ENCODE results near the gene LTBP1. TPM values are rescaled to one million over a fixed set of nuclear protein-coding genes. Genes with fewer than 3 reads are reported as not detected.

The LTBP1 gene
- total RNA-seq, 1 donor from 2014 or later = 327 TPM

DNA sequence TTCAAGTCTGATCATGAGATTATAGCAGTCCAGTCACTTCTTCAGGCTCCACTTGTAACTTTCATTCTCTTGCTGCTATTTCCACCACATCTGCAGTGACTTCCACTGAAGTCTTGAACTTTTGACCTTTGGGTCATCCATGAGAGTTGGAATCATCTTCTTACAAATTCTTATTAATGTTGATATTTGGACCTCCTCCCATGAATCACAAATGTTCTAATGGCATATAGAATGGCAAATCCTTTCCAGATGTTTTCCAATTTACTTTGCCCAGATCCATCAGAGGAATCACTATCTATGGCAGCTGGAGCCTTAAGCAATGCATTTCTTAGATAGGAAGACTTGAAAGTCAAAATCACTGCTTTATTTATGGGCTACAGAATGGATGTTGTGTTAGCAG lies 159.4 kb downstream of the LTBP1 start:
- H3K27ac Mint-ChIP-seq (ENCODE audit: unreplicated experiment) = no peak overlapping the region
- peaks cover 5% of the 10 kb centered on the region for H3K27me3 Mint-ChIP-seq (ENCODE audit: unreplicated experiment)
- peaks cover 58% of the 10 kb centered on the region for H3K4me1 Mint-ChIP-seq (ENCODE audit: unreplicated experiment)
- DNase-seq (ENCODE audit: low spot score) = no peak
- TF ChIP-seq, protein P1, sequence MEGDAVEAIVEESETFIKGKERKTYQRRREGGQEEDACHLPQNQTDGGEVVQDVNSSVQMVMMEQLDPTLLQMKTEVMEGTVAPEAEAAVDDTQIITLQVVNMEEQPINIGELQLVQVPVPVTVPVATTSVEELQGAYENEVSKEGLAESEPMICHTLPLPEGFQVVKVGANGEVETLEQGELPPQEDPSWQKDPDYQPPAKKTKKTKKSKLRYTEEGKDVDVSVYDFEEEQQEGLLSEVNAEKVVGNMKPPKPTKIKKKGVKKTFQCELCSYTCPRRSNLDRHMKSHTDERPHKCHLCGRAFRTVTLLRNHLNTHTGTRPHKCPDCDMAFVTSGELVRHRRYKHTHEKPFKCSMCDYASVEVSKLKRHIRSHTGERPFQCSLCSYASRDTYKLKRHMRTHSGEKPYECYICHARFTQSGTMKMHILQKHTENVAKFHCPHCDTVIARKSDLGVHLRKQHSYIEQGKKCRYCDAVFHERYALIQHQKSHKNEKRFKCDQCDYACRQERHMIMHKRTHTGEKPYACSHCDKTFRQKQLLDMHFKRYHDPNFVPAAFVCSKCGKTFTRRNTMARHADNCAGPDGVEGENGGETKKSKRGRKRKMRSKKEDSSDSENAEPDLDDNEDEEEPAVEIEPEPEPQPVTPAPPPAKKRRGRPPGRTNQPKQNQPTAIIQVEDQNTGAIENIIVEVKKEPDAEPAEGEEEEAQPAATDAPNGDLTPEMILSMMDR (IDR thresholded peaks at IDR 0.05; ENCODE audit: unreplicated experiment) = no peak
- no peak overlapping the region for H3K4me3 Mint-ChIP-seq (ENCODE audit: unreplicated experiment)
- peaks cover 39% of the 10 kb centered on the region for H3K36me3 Mint-ChIP-seq (ENCODE audit: low read depth, unreplicated experiment)
- H3K9me3 Mint-ChIP-seq (ENCODE audit: unreplicated experiment) = no peaks in the 10 kb centered on the region

DNA sequence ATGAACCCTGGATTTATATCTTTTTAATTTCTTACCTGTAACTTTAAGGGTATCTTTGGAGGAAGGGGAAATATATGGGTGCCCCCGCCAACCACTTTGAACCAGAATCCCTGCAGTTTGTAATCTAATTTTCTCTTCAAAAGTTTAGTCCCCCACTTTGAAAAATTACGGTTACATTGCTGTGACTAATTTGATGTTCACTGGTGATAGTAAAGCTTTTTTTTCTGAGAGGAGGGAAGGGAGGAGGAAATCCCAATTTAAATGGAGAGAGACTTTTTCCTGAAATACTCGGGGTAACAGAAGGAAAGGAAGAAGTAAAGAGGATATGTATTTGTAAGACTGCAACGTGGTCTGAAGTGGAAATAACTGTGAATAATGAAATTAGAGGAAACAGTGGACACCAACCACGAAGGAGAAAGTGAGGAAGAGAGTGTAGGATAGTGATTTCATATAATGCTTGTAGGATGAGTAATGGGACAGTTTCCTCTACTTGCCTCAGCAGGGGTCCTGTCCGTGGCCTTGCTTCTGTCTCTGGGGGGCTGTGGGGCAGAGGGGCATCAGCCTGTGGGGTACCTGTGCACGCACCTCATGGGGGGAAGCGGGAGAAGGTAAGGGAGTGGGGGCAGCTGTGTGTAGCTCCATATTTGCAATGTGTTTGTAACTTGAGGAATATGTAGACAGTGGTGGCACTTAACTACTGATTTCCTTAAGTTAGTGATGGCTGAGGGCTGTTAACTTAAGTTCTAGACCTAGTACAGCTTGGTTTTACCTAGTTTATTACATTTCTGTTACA lies 161.1 kb downstream of the LTBP1 start:
- H3K4me3 Mint-ChIP-seq (ENCODE audit: unreplicated experiment) = no peak overlapping the region
- H3K36me3 Mint-ChIP-seq (ENCODE audit: low read depth, unreplicated experiment) = peaks cover 54% of the 10 kb centered on the region
- no peaks in the 10 kb centered on the region for H3K9me3 Mint-ChIP-seq (ENCODE audit: unreplicated experiment)
- DNase-seq (ENCODE audit: low spot score) = no peak
- TF ChIP-seq, protein P1 (IDR thresholded peaks at IDR 0.05; ENCODE audit: unreplicated experiment) = no peak
- H3K4me1 Mint-ChIP-seq (ENCODE audit: unreplicated experiment) = peaks cover 61% of the 10 kb centered on the region
- H3K27ac Mint-ChIP-seq (ENCODE audit: unreplicated experiment) = peak overlapping the region; percentile 88
- peaks cover 3% of the 10 kb centered on the region for H3K27me3 Mint-ChIP-seq (ENCODE audit: unreplicated experiment)

DNA sequence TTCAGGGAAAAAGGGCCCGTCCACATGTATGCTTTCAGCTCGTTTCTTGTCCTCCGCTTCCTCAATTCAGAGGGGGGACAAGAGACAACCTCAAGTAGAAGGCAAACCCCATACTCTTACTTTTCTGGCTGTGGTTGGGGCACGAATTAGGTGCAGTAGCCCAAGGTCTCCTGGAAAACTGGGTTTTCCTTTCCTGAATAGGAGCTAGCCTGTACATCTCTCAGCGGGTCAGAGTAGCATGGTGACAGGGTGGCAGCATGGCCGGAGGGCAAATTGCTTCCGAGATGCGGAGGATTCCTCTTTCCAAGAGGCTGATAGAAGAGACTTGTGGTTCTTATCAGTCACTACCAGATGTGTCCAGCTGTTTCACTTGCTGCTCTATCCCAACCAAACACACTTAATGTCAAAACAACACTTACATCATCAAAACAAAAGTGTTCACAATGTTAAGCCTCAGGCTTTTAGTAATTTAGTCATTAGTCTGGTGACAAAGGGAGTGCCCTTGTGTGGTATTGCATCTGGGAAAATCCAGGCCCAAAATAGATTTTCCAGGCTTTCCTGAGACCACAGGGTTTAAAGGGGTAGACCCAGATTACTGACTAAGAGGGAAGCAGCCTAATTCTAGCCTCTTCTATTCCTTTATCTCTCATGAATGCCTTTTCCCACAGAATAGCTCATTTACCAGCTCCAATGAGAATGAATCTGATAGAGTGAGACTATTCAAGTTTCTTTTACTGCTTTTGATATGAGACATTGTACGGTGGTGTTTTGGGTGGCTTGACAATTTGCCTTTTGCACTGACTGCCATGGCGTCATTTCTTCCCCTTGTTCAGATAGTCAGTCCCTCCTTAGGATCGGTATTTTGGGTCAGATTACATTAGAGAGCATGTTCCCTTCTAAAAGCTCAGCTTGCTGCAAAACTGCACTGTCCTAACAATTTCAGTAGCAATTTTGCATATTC lies 162.0 kb downstream of the LTBP1 start:
- Mint-ChIP-seq H3K27me3 (ENCODE audit: unreplicated experiment) (peaks cover 3% of the 10 kb centered on the region), H3K4me1 (ENCODE audit: unreplicated experiment) (peaks cover 55% of the 10 kb centered on the region), H3K9me3 (ENCODE audit: unreplicated experiment) (no peaks in the 10 kb centered on the region), H3K36me3 (ENCODE audit: low read depth, unreplicated experiment) (peaks cover 58% of the 10 kb centered on the region), H3K27ac (ENCODE audit: unreplicated experiment) (peak overlapping the region; percentile 88), H3K4me3 (ENCODE audit: unreplicated experiment) (no peak overlapping the region)
- DNase-seq (ENCODE audit: low spot score) = no peak
- TF ChIP-seq, protein P1 (IDR thresholded peaks at IDR 0.05; ENCODE audit: unreplicated experiment) = no peak

DNA sequence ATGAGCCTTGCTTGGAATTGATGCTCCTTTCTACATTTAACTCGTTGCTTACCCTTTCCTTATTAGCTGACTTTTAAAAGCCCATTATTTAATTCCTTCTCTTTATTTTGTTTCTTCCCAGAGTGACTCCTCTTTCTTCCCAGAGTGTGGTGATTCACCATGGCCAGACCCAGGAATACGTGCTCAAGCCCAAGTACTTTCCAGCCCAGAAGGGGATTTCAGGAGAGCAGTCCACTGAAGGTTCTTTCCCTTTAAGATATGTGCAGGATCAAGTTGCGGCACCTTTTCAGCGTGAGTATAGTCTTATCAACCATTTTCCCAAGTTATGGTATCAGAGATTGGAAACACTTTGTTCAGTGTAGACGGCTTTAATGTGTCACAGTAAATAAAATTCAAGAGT lies 163.7 kb downstream of the LTBP1 start:
- Mint-ChIP-seq H3K27ac (ENCODE audit: unreplicated experiment) (peak overlapping the region; percentile 53), H3K4me3 (ENCODE audit: unreplicated experiment) (peak overlapping the region; percentile 53), H3K9me3 (ENCODE audit: unreplicated experiment) (no peaks in the 10 kb centered on the region), H3K4me1 (ENCODE audit: unreplicated experiment) (peaks cover 42% of the 10 kb centered on the region), H3K27me3 (ENCODE audit: unreplicated experiment) (peaks cover 1% of the 10 kb centered on the region), H3K36me3 (ENCODE audit: low read depth, unreplicated experiment) (peaks cover 54% of the 10 kb centered on the region)
- TF ChIP-seq, protein P1 (IDR thresholded peaks at IDR 0.05; ENCODE audit: unreplicated experiment) = no peak
- no peak for DNase-seq (ENCODE audit: low spot score)
